SU-DHL-6 (cell line): Measurements from ENCODE around the gene TET2.
A peak's percentile ranks its signal among the peaks of the same experiment; 100 is the strongest.
"Not testable (repeated sequence)": the region's sequence is repeated elsewhere in the genome, so short reads cannot be mapped to it uniquely, and the experiment has no call there.

Experiments used
- H2AFZ ChIP-seq: fragments of 200-600 bp; sonication (generic); 2 replicates; pipeline ENCODE4 v1.6.1; 2014; ENCODE audit warnings: low read depth, mild to moderate bottlenecking, moderate library complexity, mixed read lengths, antibody characterized with exemption, low read length; ENCODE audit not compliant: severe bottlenecking
- H3F3A ChIP-seq: fragments of 200-600 bp; shearing (Covaris generic); 2 replicates; pipeline ENCODE4 v1.6.0; 2016; ENCODE audit warnings: antibody characterized with exemption, mild to moderate bottlenecking; ENCODE audit not compliant: insufficient read depth
- H3K27ac ChIP-seq: fragments of 200-600 bp; sonication (generic); 2 replicates; pipeline ENCODE4 v1.5.1; 2016; ENCODE audit warnings: low read depth, mild to moderate bottlenecking, low read length, moderate library complexity, mixed read lengths
- H3K27me3 ChIP-seq: fragments of 200-600 bp; sonication (generic), shearing (Covaris generic); 2 replicates; pipeline ENCODE4 v1.6.0; 2014; ENCODE audit warnings: mild to moderate bottlenecking, low read length
- H3K36me3 ChIP-seq: fragments of 200-600 bp; sonication (generic); 2 replicates; pipeline ENCODE4 v1.6.1; 2014; ENCODE audit warnings: mild to moderate bottlenecking, low read length, mixed read lengths
- H3K4me2 ChIP-seq: fragments of 300-600, 200-600 bp; shearing (Covaris generic), sonication (generic); 2 replicates; pipeline ENCODE4 v1.6.0; 2014; ENCODE audit warnings: low read length, low read depth, mild to moderate bottlenecking; ENCODE audit not compliant: poor library complexity, severe bottlenecking
- H3K4me3 ChIP-seq: fragments of 200-600 bp; sonication (generic); 2 replicates; pipeline ENCODE4 v1.5.1; 2014; ENCODE audit warnings: antibody characterized with exemption, low read length, mild to moderate bottlenecking, mixed read lengths; ENCODE audit not compliant: insufficient read depth, poor library complexity, severe bottlenecking
- H3K79me2 ChIP-seq: fragments of 200-600 bp; sonication (generic); 2 replicates; pipeline ENCODE4 v1.6.1; 2014; ENCODE audit warnings: mild to moderate bottlenecking, low read length, moderate library complexity; ENCODE audit not compliant: insufficient read depth
- H3K9ac ChIP-seq: fragments of 200-600 bp; sonication (generic); 2 replicates; pipeline ENCODE4 v1.7.0; 2014; ENCODE audit warnings: mild to moderate bottlenecking, low read length
- H3K9me2 ChIP-seq: fragments of 200-600 bp; sonication (generic); replicated peaks from 2 replicates; pipeline ENCODE4 v1.6.1; 2014; ENCODE audit warnings: low read length; ENCODE audit not compliant: insufficient read depth
- H3K9me3 ChIP-seq: fragments of 200-600 bp; sonication (generic); 2 replicates; pipeline ENCODE4 v1.6.1; 2014; ENCODE audit warnings: low read length, mixed read lengths; ENCODE audit not compliant: insufficient read depth
- H4K20me1 ChIP-seq: fragments of 200-600 bp; sonication (generic); 2 replicates; pipeline ENCODE4 v1.6.1; 2014; ENCODE audit warnings: low read depth, mild to moderate bottlenecking, antibody characterized with exemption, low read length, moderate library complexity, mixed read lengths
- EZH2phosphoT487 ChIP-seq: fragments of 200-600 bp; sonication (generic), shearing (Covaris generic); conservative IDR thresholded peaks from 2 replicates; pipeline ENCODE4 v1.6.1; 2018; ENCODE audit warnings: mild to moderate bottlenecking, antibody characterized with exemption, low read length, moderate library complexity, mixed read lengths
- TF ChIP-seq, protein P1 (sequence below): fragments of 200-600 bp; sonication (generic); IDR thresholded peaks from one replicate; pipeline ENCODE4 v1.5.1; 2017; ENCODE audit warnings: antibody characterized with exemption, mild to moderate bottlenecking, low read length, moderate library complexity; ENCODE audit not compliant: insufficient read depth, poor library complexity, severe bottlenecking

TET2 gene

DNA sequence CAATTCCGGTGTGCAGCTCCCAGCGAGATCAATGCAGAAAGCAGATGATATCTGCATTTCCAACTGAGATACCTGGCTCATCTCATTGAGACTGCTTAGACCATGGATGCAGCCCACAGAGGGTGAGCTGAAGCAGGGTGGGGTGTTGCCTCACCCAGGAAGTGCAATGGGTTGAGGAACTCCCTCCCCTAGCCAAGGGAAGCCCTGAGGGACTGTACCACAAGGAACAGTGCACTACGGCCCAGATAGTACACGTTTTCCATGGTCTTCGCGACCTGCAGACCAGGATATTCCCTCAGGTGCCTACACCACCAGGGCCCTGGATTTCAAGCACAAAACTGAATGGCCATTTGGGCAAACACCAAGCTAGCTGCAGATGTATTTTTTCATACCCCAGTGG is 150.0 kb downstream of the TET2 start:
- H3K9ac ChIP-seq: no peak overlapping the region
- no peaks in the 10 kb centered on the region for H3K9me3 ChIP-seq
- H3K4me2 ChIP-seq: no peak overlapping the region
- H3K36me3 ChIP-seq: no peaks in the 10 kb centered on the region
- H3K9me2 ChIP-seq: no peaks in the 10 kb centered on the region
- H4K20me1 ChIP-seq: no peaks in the 10 kb centered on the region
- no peak overlapping the region for H3K27ac ChIP-seq
- H3K4me3 ChIP-seq: no peak overlapping the region
- no peaks in the 10 kb centered on the region for H3K79me2 ChIP-seq
- no peaks in the 10 kb centered on the region for H3K27me3 ChIP-seq
- H3F3A ChIP-seq: no peaks in the 10 kb centered on the region
- H2AFZ ChIP-seq: no peak overlapping the region
- TF ChIP-seq, protein P1, sequence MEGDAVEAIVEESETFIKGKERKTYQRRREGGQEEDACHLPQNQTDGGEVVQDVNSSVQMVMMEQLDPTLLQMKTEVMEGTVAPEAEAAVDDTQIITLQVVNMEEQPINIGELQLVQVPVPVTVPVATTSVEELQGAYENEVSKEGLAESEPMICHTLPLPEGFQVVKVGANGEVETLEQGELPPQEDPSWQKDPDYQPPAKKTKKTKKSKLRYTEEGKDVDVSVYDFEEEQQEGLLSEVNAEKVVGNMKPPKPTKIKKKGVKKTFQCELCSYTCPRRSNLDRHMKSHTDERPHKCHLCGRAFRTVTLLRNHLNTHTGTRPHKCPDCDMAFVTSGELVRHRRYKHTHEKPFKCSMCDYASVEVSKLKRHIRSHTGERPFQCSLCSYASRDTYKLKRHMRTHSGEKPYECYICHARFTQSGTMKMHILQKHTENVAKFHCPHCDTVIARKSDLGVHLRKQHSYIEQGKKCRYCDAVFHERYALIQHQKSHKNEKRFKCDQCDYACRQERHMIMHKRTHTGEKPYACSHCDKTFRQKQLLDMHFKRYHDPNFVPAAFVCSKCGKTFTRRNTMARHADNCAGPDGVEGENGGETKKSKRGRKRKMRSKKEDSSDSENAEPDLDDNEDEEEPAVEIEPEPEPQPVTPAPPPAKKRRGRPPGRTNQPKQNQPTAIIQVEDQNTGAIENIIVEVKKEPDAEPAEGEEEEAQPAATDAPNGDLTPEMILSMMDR: no peak
- no peak for TF ChIP-seq EZH2phosphoT487

DNA sequence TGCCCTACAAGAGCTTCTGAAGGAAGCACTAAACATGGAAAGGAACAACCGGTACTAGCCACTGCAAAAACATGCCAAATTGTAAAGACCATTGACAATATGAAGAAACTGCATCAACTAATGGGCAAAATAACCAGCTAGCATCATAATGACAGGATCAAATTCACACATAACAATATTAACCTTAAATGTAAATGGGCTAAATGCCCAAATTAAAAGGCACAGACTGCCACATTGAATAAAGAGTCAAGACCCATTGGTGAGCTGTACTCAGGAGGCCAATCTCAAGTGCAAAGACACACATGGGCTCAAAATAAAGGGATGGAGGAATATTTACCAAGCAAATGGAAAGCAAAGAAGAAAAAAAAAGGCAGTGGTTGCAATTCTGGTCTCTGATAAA is 152.4 kb downstream of the TET2 start:
- H3K9me3 ChIP-seq, H3K27me3 ChIP-seq, H3K9ac ChIP-seq, H3K4me2 ChIP-seq, H2AFZ ChIP-seq, H3K9me2 ChIP-seq, H3F3A ChIP-seq, H3K4me3 ChIP-seq, H4K20me1 ChIP-seq, H3K79me2 ChIP-seq, H3K36me3 ChIP-seq, H3K27ac ChIP-seq: not testable (repeated sequence)

DNA sequence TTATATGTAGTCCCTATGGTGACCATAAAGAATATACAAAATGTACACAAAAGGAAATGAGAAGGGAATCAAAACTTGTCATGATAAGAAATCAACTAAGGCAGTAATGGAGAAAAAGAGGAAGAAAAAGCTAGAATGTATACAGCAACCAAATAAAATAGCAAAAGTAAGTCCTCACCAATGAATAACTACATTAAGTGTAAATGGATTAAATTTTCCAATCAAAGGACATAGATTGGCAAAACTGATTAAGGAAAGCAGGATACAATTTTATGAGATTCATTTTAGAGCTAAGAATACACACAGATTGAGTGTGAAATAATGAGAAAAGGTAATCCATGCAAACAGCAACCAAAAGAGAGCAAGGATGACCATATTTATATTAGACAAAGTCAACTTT is 157.4 kb downstream of the TET2 start:
- no peak overlapping the region for H3K27ac ChIP-seq
- no peaks in the 10 kb centered on the region for H3K27me3 ChIP-seq
- no peaks in the 10 kb centered on the region for H4K20me1 ChIP-seq
- H3K36me3 ChIP-seq: no peaks in the 10 kb centered on the region
- no peak overlapping the region for H3K4me2 ChIP-seq
- no peaks in the 10 kb centered on the region for H3F3A ChIP-seq
- H3K9me3 ChIP-seq: no peaks in the 10 kb centered on the region
- H3K4me3 ChIP-seq: no peak overlapping the region
- no peaks in the 10 kb centered on the region for H3K79me2 ChIP-seq
- no peak overlapping the region for H2AFZ ChIP-seq
- TF ChIP-seq, protein P1: no peak
- no peak for TF ChIP-seq EZH2phosphoT487
- H3K9me2 ChIP-seq: no peaks in the 10 kb centered on the region
- H3K9ac ChIP-seq: no peak overlapping the region

DNA sequence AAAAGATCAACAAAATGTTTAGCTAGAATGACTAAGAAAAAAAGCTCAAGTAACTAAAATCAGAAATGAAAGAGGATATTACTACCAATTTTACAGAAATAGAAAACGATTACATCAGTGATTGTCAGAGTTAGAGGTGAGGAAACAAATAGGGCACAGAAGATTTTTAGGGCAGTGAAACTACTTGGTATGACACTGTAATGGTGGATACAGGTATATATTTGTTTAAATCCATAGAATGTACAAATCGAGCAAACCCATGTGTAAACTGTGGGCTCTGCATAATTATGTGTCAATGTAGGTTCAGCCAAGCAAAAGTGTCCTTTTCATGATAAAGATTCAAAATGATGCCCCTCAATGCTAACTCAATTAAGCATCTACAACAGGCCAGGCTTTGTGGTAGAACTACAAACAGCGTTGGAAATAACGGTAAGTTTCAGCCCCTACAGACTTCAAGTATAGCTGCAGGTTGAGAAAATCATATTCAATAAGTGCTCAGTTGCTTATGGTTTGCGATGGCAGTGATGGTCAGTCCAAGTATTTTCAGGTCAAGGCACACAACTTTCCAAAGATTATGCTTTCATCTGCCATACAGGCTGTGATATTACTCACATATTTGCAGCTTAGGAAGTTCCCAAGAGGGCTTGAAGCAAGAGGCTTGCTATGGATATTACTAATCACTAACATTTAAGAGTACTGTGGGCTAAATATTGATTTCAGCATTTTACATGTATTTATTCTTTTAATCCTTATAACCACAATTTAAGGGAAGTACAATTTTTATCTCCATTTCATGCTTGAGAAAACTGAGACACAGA is 158.6 kb downstream of the TET2 start:
- H3K79me2 ChIP-seq: no peaks in the 10 kb centered on the region
- no peak overlapping the region for H3K4me3 ChIP-seq
- H3K9me2 ChIP-seq: no peaks in the 10 kb centered on the region
- no peaks in the 10 kb centered on the region for H3K9me3 ChIP-seq
- H3K27ac ChIP-seq: no peak overlapping the region
- H3F3A ChIP-seq: no peaks in the 10 kb centered on the region
- H3K27me3 ChIP-seq: no peaks in the 10 kb centered on the region
- TF ChIP-seq, protein P1: no peak
- TF ChIP-seq EZH2phosphoT487: no peak
- H3K36me3 ChIP-seq: no peaks in the 10 kb centered on the region
- H3K4me2 ChIP-seq: peak overlapping the region; percentile 38
- no peak overlapping the region for H2AFZ ChIP-seq
- no peak overlapping the region for H3K9ac ChIP-seq
- H4K20me1 ChIP-seq: no peaks in the 10 kb centered on the region
